RWPE2 (cell line): ENCODE results near the gene DENND4A.

Experiments used
- ATAC-seq: fragments of 200-7000 bp; cut with Tn5 transposase; 3 replicates; pipeline ENCODE4 v1.9.1; 2021; ENCODE audit warnings: low read depth
- DNase-seq: peaks from one replicate; pipeline ENCODE4 v3.0.0-alpha.2; 2020; ENCODE audit warnings: low spot score
- H3K27ac ChIP-seq: fragments of 450-650 bp; 2 replicates; pipeline ENCODE4 v1.5.1; 2017; ENCODE audit warnings: mild to moderate bottlenecking; ENCODE audit not compliant: poor library complexity, severe bottlenecking
- H3K27me3 ChIP-seq: fragments of 250-450 bp; sonication (Bioruptor Pico); 2 replicates; pipeline ENCODE4 v1.5.1; 2021; ENCODE audit warnings: mild to moderate bottlenecking, moderate library complexity; ENCODE audit not compliant: insufficient read depth, poor library complexity, severe bottlenecking
- H3K36me3 ChIP-seq: fragments of 250-450 bp; sonication (Bioruptor Pico); 2 replicates; pipeline ENCODE4 v1.5.1; 2020; ENCODE audit warnings: low read depth, mild to moderate bottlenecking, moderate library complexity
- H3K4me1 ChIP-seq: fragments of 250-450 bp; sonication (Bioruptor Pico); 2 replicates; pipeline ENCODE4 v1.5.1; 2021; ENCODE audit warnings: mild to moderate bottlenecking, moderate library complexity; ENCODE audit not compliant: insufficient read depth, poor library complexity, severe bottlenecking
- H3K4me3 ChIP-seq: fragments of 250-450 bp; sonication (Bioruptor Pico); 2 replicates; pipeline ENCODE4 v1.5.1; 2021; ENCODE audit warnings: mild to moderate bottlenecking, moderate library complexity; ENCODE audit not compliant: severe bottlenecking
- H3K9me3 ChIP-seq: fragments of 250-450 bp; sonication (Bioruptor Pico); 2 replicates; pipeline ENCODE4 v1.5.1; 2021; ENCODE audit warnings: mild to moderate bottlenecking, moderate library complexity; ENCODE audit not compliant: severe bottlenecking
- TF ChIP-seq, protein P1 (sequence below): fragments of 450-650 bp; IDR thresholded peaks from one replicate; pipeline ENCODE4 v1.5.1; 2017; ENCODE audit warnings: mild to moderate bottlenecking, moderate library complexity; ENCODE audit not compliant: poor library complexity, severe bottlenecking

Gene DENND4A

DNA sequence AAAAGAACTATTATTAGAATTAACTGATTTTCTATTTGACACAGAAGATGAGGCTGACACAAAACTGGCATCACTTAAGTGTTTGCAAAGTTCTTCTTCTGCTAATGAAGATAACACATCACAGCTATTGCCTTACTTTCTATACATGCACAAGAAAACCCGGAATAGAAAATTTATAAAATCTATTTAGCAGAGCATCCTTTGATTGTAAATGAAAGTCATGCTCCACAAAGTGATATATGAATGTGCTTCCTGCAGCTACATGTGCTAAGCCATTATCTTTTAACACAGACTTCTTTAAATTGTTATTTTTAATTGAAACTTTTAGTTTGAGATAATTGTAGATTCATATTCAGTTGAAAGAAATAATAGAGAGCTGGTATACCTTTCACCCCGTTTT, 27.0 kb downstream of the DENND4A start:
- peaks cover 7% of the 10 kb centered on the region for H3K36me3 ChIP-seq
- TF ChIP-seq, protein P1, sequence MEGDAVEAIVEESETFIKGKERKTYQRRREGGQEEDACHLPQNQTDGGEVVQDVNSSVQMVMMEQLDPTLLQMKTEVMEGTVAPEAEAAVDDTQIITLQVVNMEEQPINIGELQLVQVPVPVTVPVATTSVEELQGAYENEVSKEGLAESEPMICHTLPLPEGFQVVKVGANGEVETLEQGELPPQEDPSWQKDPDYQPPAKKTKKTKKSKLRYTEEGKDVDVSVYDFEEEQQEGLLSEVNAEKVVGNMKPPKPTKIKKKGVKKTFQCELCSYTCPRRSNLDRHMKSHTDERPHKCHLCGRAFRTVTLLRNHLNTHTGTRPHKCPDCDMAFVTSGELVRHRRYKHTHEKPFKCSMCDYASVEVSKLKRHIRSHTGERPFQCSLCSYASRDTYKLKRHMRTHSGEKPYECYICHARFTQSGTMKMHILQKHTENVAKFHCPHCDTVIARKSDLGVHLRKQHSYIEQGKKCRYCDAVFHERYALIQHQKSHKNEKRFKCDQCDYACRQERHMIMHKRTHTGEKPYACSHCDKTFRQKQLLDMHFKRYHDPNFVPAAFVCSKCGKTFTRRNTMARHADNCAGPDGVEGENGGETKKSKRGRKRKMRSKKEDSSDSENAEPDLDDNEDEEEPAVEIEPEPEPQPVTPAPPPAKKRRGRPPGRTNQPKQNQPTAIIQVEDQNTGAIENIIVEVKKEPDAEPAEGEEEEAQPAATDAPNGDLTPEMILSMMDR, result no peak
- no peak overlapping the region for H3K4me3 ChIP-seq
- ATAC-seq (no peak), DNase-seq (no peak)
- H3K9me3 ChIP-seq, result no peaks in the 10 kb centered on the region
- H3K27ac ChIP-seq, result no peak overlapping the region
- no peaks in the 10 kb centered on the region for H3K27me3 ChIP-seq
- no peaks in the 10 kb centered on the region for H3K4me1 ChIP-seq

DNA sequence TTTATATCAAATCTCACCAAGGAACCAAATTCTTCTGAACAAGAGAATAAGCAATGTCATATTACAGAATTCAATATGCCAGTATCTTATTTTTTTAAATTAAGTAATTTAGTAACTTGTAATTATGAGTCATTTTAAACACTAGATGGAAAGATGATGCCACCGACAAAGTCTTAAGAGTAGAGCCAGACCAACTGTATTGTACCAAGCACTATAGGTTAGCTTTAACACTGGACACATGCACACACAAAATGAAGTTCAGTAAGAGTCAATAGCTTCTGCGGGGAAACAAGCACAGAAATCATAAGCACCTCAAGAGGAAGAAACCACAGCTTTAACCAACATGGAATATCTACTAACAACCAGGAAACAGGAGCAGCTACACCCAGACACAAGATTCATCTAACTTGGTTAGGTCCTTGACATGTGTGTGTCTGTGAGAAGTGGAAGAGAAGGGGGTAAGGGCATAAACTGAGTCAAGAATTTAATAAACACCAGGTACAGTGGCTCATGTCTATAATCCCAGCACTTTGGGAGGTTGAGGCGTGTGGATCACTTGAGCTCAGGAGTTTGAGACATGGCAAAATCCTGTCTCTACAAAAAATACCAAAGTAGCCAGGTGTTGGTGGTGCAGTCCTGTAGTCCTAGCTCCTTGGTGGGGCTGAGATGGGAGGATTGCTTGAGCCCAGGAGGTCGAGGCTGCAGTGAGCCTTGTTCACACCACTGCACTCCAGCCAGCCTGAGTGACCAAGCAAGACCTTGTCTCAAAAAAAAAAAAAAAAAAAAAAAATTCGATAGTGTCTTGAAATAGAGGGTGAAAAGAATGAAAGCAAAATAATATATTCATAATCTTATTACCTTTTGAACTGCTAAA, 28.9 kb downstream of the DENND4A start:
- no peak overlapping the region for H3K4me3 ChIP-seq
- no peak for DNase-seq
- no peaks in the 10 kb centered on the region for H3K9me3 ChIP-seq
- TF ChIP-seq, protein P1, result no peak
- H3K4me1 ChIP-seq, result no peaks in the 10 kb centered on the region
- no peak overlapping the region for H3K27ac ChIP-seq
- peaks cover 21% of the 10 kb centered on the region for H3K36me3 ChIP-seq
- no peak for ATAC-seq
- no peaks in the 10 kb centered on the region for H3K27me3 ChIP-seq

DNA sequence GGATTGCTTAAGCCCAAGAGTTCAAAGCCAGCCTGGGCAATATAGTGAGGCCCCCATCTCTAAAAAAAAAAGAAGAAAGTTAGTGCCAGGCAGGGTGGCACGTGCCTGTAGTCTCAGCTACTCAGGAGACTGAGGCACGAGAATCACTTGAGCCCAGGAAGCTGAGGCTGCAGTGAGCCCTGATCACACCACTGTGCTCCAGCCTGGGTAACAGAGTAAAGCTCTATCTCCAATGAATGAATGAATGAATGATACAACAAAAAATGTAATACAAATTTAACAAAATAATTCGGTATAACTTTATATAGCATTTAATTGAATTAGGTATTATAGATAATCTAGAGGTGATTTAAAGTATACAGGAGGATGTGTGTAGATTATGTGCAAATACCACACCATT, 29.7 kb downstream of the DENND4A start:
- H3K27ac ChIP-seq, result no peak overlapping the region

GRCh38 chr15:65761210-65761926, 30.7 kb downstream of the DENND4A start:
- Histone ChIP-seq H3K27ac (no peak overlapping the region), H3K4me1 (no peaks in the 10 kb centered on the region), H3K27me3 (no peaks in the 10 kb centered on the region), H3K36me3 (peaks cover 21% of the 10 kb centered on the region), H3K9me3 (no peaks in the 10 kb centered on the region), H3K4me3 (no peak overlapping the region)
- TF ChIP-seq, protein P1, result no peak
- DNase-seq, result no peak
- no peak for ATAC-seq

More for the DNA sequence above, 29.7 kb downstream of the DENND4A start:
- TF ChIP-seq, protein P1, result no peak
- Histone ChIP-seq H3K27me3 (no peaks in the 10 kb centered on the region), H3K4me1 (no peaks in the 10 kb centered on the region), H3K36me3 (peaks cover 21% of the 10 kb centered on the region), H3K4me3 (no peak overlapping the region), H3K9me3 (no peaks in the 10 kb centered on the region)
- ATAC-seq (no peak), DNase-seq (no peak)

DNA sequence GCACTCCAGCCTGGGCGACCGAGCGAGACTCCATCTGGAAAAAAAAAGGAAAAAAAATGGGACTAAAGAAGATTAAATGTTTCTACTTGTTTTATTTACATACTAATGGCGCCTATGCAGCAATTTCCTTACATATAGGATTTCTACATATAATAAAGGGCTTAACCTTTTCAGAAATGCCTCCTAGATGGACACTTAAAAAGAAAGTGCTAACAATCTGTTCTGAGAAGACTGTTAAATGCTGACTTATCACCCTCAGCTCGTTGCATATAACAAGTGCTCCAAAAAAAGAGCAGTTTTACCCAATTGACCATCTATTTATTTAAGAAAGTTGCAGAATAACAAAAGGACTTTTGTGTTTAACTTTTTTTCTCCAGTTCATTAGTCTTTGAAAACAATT, 32.7 kb downstream of the DENND4A start:
- Histone ChIP-seq H3K4me1 (no peaks in the 10 kb centered on the region), H3K27ac (no peak overlapping the region), H3K9me3 (no peaks in the 10 kb centered on the region), H3K36me3 (peaks cover 26% of the 10 kb centered on the region), H3K27me3 (no peaks in the 10 kb centered on the region), H3K4me3 (no peak overlapping the region)
- DNase-seq (no peak), ATAC-seq (no peak)
- TF ChIP-seq, protein P1, result no peak
